Measurements from ENCODE around the gene SOX18.

DNA sequence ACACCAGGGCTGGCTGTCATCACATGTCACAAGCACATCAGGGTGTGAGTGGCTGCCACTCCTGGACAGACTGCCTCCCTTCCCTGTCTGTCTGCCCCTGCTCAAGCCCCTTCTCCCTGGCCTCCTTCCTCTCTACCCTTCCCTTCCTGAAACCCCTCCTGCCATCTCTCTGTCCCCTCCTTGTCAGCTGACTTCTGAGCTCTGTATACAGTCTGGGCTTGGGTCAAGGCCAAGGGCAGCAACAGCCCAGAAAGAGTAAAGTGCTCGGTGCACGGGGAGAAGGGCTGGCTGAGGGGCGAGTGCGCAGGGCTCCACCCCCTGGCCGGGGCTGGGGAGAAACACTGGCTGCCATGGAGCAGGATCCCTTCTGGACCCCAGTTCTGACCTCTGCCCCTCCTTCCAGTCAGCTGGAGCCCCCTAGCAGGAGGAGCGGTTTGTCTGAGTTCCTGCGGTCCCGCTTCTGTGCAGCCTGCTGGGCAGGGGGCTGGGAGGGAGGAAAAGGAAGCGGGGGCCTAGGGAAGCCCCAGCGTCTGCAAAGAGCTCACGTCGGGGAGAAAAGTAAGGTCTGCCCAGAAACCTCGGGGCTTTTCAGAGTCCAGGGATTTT lies 32.8 kb upstream of the SOX18 start:
- TF ChIP-seq, protein P1, sequence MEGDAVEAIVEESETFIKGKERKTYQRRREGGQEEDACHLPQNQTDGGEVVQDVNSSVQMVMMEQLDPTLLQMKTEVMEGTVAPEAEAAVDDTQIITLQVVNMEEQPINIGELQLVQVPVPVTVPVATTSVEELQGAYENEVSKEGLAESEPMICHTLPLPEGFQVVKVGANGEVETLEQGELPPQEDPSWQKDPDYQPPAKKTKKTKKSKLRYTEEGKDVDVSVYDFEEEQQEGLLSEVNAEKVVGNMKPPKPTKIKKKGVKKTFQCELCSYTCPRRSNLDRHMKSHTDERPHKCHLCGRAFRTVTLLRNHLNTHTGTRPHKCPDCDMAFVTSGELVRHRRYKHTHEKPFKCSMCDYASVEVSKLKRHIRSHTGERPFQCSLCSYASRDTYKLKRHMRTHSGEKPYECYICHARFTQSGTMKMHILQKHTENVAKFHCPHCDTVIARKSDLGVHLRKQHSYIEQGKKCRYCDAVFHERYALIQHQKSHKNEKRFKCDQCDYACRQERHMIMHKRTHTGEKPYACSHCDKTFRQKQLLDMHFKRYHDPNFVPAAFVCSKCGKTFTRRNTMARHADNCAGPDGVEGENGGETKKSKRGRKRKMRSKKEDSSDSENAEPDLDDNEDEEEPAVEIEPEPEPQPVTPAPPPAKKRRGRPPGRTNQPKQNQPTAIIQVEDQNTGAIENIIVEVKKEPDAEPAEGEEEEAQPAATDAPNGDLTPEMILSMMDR (IDR thresholded peaks at IDR 0.05) = no peak
- TF ChIP-seq POLR2AphosphoS5 (IDR thresholded peaks at IDR 0.05) (no peak), EP300 (IDR thresholded peaks at IDR 0.05) (no peak)

Data from gastroesophageal sphincter (tissue), 3 donors.